NB4 (cell line): ENCODE measurements around the gene AIRE.
"Not testable (repeated sequence)": the region's sequence is repeated elsewhere in the genome, so short reads cannot be mapped to it uniquely, and the experiment has no call there.

ENCODE experiments used
- CTCF ChIP-seq: IDR thresholded peaks from one replicate; pipeline ENCODE4 v1.5.1; 2012; ENCODE audit warnings: low read depth, low read length
- POLR2A ChIP-seq: IDR thresholded peaks from 2 replicates; pipeline ENCODE4 v1.6.1; 2011; ENCODE audit warnings: mild to moderate bottlenecking; ENCODE audit not compliant: insufficient read length; ENCODE audit errors: extremely low read depth
- TF ChIP-seq, protein P1 (sequence below): IDR thresholded peaks from 2 replicates; pipeline ENCODE4 v1.6.1; 2011; ENCODE audit warnings: low read depth, low read length

DNA sequence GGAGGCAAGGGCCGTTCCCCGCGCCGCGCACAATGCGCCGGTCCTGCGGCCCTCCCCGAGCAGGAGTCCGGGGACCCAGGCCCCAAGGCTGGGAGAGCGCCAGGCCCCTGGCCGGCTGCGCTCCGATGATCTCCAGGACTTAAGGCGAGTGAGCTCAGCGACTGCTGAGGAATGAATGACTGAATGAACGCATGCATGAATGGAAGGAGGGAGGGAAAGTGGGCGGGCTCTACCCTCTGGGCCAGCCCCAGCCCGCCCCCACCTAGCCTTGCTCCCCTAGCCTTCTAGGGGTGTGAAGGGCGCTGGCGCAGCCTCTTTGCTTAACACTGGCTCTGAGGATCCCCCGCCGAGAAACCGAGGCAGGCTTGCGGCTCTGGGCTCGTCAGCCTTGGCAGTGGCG is 44.4 kb upstream of the AIRE start:
- TF ChIP-seq CTCF, POLR2A: not testable (repeated sequence)
- TF ChIP-seq, protein P1, sequence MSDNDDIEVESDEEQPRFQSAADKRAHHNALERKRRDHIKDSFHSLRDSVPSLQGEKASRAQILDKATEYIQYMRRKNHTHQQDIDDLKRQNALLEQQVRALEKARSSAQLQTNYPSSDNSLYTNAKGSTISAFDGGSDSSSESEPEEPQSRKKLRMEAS = not testable (repeated sequence)
